Daoy (cell line): ENCODE measurements around the gene MTMR12. TPM values are rescaled to one million over a fixed set of nuclear protein-coding genes. Genes with fewer than 3 reads are reported as not detected.

Experiments
- DNase-seq: peaks from one replicate; pipeline ENCODE4 v3.0.0-alpha.2; 2015; ENCODE audit warnings: low read depth
- total RNA-seq: library from RNA; depleted of rRNA; stranded (reverse); fragments of >200 nt; shearing (Covaris generic); gene quantifications from 2 replicates; pipeline ENCODE4 v1.2.3, GENCODE V29; 2014; rRNA removed

MTMR12 gene
- total RNA-seq = 13.6 and 18.0 TPM in 2 replicates

GRCh38 chr5:32312595-32313332, at the start of gene MTMR12:
Gene MTMR12 (minus strand): TSS chr5:32312939. CDS start chr5:32312838, 101 bp downstream.
- peak; percentile 99 for DNase-seq

GRCh38 chr5:32362527-32362926, 49.8 kb upstream of the MTMR12 start:
- no peak for DNase-seq

GRCh38 chr5:32360906-32361305, 48.2 kb upstream of the MTMR12 start:
- DNase-seq = no peak

- no peak for DNase-seq
Measured at GRCh38 chr5:32358611-32359010, 45.9 kb upstream of the MTMR12 start.

GRCh38 chr5:32357658-32358057, 44.9 kb upstream of the MTMR12 start:
- DNase-seq = no peak

- DNase-seq = no peak
Measured at GRCh38 chr5:32355686-32356085, 42.9 kb upstream of the MTMR12 start.

GRCh38 chr5:32353420-32353819, 40.7 kb upstream of the MTMR12 start:
- no peak for DNase-seq

- DNase-seq = no peak
Measured at GRCh38 chr5:32352685-32353084, 39.9 kb upstream of the MTMR12 start.

GRCh38 chr5:32346869-32347268, 34.1 kb upstream of the MTMR12 start:
- no peak for DNase-seq

- DNase-seq = no peak
Measured at GRCh38 chr5:32343058-32343672, 30.4 kb upstream of the MTMR12 start.

- no peak for DNase-seq
Measured at GRCh38 chr5:32342656-32343055, 29.9 kb upstream of the MTMR12 start.

GRCh38 chr5:32339878-32340277, 27.1 kb upstream of the MTMR12 start:
- DNase-seq = no peak

GRCh38 chr5:32339198-32339597, 26.5 kb upstream of the MTMR12 start:
- DNase-seq = no peak

- DNase-seq = no peak
Measured at GRCh38 chr5:32332966-32333365, 20.2 kb upstream of the MTMR12 start.

- no peak for DNase-seq
Measured at GRCh38 chr5:32332361-32332760, 19.6 kb upstream of the MTMR12 start.

GRCh38 chr5:32331935-32332274, 19.2 kb upstream of the MTMR12 start:
- DNase-seq = no peak

- no peak for DNase-seq
Measured at GRCh38 chr5:32331217-32331934, 18.6 kb upstream of the MTMR12 start.

GRCh38 chr5:32330126-32330971, 17.6 kb upstream of the MTMR12 start:
- DNase-seq = no peak

GRCh38 chr5:32329395-32329834, 16.7 kb upstream of the MTMR12 start:
- DNase-seq = peak; percentile 61

GRCh38 chr5:32326216-32326772, 13.6 kb upstream of the MTMR12 start:
- peak; percentile 11 for DNase-seq

- no peak for DNase-seq
Measured at GRCh38 chr5:32325616-32326015, 12.9 kb upstream of the MTMR12 start.

GRCh38 chr5:32325062-32325461, 12.3 kb upstream of the MTMR12 start:
- DNase-seq = no peak
